Measurements from ENCODE around the gene CLCN3.
A peak's percentile ranks its signal among the peaks of the same experiment; 100 is the strongest.
"Not testable (repeated sequence)": the region's sequence is repeated elsewhere in the genome, so short reads cannot be mapped to it uniquely, and the experiment has no call there.

Gene CLCN3

DNA sequence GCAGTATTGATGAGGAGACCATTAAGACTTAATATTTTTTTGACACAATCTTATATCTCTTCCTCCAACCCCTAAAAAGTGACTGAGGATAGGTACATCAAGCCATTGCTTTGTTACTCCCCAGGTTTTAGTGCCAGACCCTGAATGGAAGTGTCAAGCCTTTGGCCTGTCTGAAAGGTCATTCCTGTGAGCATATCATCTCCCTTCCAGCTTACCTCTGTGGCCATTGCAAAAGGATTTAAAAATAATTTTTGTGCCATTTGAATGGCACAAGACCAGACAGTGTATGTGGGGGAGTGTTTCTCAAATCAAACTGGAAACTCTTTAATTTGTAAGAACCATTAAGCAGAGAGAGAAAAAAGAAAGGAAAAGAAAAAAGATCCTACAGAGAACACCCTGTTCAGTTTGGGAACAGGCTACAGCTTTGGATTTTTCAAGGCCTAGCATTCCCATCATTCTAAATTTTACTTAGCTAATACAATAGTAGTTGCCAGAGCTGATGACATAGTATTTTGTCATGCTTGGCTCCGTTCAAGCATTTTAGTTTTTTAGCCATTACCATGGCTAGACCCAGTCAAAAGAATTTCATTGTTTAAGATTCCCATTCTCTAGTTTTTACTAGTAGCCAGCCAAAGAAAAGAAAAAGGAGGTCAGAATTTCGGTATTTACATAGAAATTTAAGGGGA lies 87.7 kb downstream of the CLCN3 start:
- no peak for DNase-seq (ENCODE audit: low spot score)

DNA sequence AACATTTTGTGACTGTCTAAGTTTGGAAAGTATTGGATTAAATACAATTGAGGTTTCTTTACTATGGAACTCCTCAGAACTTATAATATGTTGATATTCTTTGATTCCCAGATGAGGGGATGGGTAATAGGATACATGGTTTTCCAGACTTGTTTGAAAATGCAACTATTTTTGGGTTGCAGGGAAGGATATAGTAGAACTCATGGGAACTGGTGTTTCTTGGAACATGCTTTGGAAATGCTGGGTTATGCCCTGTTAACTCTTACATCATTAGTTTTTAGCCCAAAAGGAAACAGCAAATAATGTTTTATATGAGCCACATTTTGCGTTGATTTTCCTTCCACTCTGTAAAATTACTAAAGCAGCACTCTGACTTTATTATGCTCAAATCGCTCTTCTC lies 95.4 kb downstream of the CLCN3 start:
- no peak for DNase-seq (ENCODE audit: low spot score)

- DNase-seq (ENCODE audit: low spot score), result no peak
These were observed 96.3 kb downstream of the CLCN3 start for GRCh38 chr4:169716677-169717076.

DNA sequence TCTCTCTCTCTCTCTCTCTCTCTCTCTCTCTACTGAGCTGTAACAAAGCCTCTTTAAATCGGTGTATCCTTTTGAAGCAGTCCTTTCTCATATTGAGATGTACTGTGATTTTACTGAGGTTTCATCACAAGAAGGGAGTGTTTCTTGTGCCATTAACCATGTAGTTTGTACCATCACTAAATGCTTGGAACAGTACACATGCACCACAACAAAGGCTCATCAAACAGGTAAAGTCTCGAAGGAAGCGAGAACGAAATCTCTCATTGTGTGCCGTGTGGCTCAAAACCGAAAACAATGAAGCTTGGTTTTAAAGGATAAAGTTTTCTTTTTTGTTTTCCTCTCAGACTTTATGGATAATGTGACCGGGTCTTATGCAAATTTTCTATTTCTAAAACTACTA lies 100.2 kb downstream of the CLCN3 start:
- DNase-seq (ENCODE audit: low spot score), result no peak

- no peak for DNase-seq (ENCODE audit: low spot score)
These were observed 103.0 kb downstream of the CLCN3 start for GRCh38 chr4:169723207-169723965.

DNA sequence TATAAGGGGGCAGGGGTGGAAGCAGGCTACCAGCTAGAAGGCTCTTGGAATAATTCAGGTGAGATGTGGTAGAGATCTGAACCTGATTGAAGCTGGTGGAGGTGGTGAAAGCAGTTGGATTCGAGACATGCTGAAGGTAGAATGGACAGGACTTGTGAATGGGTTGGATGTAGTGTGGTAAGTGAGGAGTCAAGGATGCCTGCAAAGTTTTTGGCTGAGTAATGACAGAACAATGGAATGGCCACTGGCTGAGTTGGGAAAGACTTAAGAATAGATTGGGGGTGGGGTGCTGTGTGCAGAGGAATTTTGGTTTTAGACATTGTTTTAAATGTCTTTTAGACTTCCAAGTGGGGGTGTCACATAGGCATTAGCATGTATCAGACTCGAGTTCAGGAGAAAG lies 103.9 kb downstream of the CLCN3 start:
- DNase-seq (ENCODE audit: low spot score), result no peak

DNA sequence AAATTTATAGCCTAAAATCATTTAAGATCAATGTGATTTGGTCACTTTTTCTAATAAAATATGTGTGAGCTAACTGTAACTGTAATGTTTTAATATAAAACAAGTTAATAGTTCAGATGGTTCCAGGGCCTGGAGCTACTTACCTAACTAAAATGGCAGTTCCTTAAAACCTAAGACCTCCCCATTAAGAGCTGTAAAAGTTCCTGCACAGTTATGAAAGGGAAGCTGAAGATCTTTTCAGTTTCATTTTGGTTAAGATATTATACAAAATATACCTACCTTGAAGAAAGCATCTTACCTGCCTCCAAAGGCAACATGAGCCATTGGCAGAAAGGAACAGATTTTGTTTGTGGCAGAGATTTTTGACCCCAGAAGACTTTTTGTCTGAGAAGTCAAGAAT lies 107.2 kb downstream of the CLCN3 start:
- DNase-seq (ENCODE audit: low spot score), result no peak

DNA sequence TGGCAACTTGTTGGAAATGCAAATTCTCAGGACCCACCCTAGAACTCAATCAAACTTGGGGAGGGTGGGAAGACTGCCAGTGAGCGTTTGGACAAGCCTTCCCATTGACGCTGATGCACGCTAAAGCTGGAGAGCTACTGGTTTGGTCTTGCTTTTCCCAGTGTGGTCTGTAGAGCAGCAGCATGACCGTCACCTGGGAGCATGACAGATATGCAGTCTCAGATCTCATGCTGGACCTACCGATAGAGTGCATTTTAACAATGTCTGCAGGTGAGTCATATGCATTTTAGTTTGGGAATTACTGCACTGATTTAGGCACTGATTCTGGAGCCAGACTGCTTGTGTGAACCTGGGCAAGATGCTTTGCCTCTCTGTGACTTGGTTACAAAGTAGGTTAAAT lies 110.2 kb downstream of the CLCN3 start:
- DNase-seq (ENCODE audit: low spot score), result no peak

- not testable (repeated sequence) for DNase-seq (ENCODE audit: low spot score)
These were observed 118.2 kb downstream of the CLCN3 start for GRCh38 chr4:169738604-169739003.

- DNase-seq (ENCODE audit: low spot score), result no peak
These were observed 121.2 kb downstream of the CLCN3 start for GRCh38 chr4:169741569-169741968.

- no peak for DNase-seq (ENCODE audit: low spot score)
These were observed 124.2 kb downstream of the CLCN3 start for GRCh38 chr4:169744601-169745000.

- no peak for DNase-seq (ENCODE audit: low spot score)
These were observed 124.9 kb downstream of the CLCN3 start for GRCh38 chr4:169745291-169745690.

DNA sequence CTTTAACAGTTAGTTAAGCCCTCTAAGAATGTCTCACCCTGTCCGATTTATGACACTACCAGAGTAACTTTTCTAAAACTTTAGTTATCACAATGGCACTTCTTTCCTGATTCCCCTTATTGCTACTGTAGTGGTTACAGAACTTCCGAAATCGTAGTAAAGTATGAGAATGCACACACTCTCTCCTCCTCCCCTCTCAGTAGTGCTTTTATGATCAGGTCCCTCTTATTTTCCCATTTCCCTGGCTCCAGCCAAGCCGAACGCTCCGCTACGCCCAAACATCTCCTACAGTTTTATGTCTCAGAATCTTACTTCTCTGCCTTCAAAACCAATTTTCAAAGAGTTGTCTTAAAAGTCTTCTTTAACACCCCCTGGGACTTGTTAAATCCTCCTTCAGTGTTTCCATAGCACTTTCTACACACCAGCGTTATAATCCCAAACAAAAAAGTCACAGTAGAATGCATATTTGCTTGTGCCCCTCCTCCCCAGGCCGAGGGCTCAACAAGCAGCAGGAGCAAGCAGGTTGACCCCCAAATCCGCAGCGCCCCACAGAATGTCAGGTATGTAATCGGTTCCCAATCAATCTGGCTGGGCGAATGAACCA lies 136.7 kb downstream of the CLCN3 start:
- no peak for DNase-seq (ENCODE audit: low spot score)

DNA sequence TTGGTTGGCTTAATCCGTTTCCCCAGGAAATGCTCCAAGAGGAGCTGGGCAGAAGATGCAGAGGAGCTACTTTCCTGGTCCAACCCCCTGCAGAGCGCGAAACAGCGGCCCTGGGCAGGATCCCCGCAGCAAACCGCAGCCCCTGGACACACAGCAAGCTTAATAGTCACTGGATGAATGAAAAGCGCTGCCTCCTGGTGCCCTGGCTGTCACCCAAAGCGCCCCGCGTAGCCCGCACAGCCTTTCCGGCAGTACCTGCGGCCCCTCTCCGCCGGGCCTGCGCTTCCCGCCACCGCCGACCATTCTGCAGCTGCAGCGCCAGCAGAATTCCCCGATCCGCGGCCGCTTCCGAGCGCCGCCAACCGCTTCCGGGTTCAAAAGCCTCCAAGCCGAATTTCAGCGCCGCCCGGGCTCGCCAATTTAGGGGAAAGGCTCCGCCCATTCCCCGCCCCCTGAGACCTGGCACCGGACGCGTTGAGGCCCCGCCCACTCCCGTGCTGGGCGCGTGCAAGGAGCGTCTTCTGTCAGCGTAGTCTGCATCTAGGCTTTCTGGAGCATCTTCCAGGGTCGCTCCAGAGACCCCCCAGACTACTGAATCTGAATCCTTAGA lies 137.3 kb downstream of the CLCN3 start, which contains the start of gene HPF1:
TSS of gene HPF1 (minus strand) at position 370 of the 610 bp plus-strand sequence. CDS start at position 303, 67 bp downstream.
- peak; percentile 96 for DNase-seq (ENCODE audit: low spot score)

DNA sequence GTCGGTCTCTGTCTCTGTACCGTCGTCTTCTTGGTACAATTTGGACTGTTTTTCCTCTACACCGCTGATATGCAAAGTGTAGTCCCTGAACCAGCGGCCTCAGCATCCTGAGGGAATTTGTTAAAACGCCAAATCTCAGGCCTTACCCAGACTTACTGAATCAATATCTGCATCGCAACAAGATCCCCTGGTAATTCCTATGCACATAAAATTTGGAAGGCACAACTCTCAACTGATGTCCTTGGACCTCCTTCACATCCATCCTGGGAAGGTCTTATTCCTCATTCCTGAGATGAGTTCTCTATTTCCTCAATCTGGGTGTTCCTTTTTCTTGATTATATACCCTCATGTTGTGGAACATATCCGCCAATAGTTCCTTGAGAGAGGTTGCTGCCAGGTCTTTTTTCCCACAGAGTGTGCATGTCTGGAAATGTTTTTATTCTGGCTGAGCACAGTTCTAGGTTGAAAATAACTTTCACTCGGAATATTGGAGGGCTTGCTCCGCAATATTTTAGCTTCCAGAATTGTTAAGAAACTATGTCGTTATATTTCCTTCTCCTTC lies 138.1 kb downstream of the CLCN3 start:
- DNase-seq (ENCODE audit: low spot score), result no peak

GRCh38 chr4:169761846-169762245 lies 141.5 kb downstream of the CLCN3 start:
- DNase-seq (ENCODE audit: low spot score), result no peak

- no peak for DNase-seq (ENCODE audit: low spot score)
These were observed 145.5 kb downstream of the CLCN3 start for GRCh38 chr4:169765835-169766234.

DNA sequence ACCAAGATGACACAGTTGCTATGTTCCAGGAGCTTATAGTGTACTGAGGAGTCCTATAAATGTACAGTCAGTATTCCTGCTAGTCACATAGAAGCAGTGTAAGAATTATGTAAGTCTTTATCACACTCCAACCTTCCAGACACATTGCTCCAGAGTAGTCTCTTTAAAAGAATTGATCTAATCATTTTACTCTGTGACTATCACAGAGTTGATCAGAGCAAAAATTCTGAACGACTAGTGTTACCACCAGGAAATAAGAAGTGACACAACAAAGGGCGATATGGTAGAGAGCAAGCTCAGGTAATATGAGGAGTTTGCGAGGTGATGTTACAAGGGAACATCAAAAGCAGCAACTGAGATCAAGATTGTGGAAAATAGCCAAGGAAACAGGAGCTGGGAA lies 146.4 kb downstream of the CLCN3 start:
- no peak for DNase-seq (ENCODE audit: low spot score)

GRCh38 chr4:169768385-169768784 lies 148.0 kb downstream of the CLCN3 start:
- no peak for DNase-seq (ENCODE audit: low spot score)

GRCh38 chr4:169770416-169770815 lies 150.0 kb downstream of the CLCN3 start:
- DNase-seq (ENCODE audit: low spot score), result no peak

GRCh38 chr4:169771556-169772080 lies 151.2 kb downstream of the CLCN3 start:
- not testable (repeated sequence) for DNase-seq (ENCODE audit: low spot score)
